HG02943 (cell line): ENCODE data around the gene CACNA1D.

Source experiments
- ATAC-seq: cut with Tn5 transposase; IDR thresholded peaks from one replicate; pipeline ENCODE4 v1.9.1; 2021; ENCODE audit warnings: mild to moderate bottlenecking, low read depth, moderate library complexity; ENCODE audit not compliant: unreplicated experiment

Gene CACNA1D

DNA sequence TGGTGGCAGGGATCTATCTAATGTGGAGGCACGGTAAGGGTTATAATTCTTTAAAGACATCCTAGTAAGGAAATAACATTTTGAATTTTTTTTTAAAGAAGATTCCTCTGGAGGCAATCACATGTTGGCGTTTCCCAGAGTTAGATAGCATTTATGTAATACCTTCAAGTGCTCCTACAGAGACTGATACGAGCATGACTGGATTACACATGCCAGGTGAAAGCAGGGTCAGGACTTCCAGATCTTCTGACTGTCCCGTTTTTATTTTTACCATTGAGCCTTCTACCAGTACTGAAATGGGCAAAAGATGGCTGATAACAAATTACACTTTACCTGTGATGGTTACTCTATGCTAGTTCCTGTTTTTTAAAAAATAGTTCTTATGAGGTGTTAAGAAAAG is 365.8 kb downstream of the CACNA1D start:
- ATAC-seq = no peak

DNA sequence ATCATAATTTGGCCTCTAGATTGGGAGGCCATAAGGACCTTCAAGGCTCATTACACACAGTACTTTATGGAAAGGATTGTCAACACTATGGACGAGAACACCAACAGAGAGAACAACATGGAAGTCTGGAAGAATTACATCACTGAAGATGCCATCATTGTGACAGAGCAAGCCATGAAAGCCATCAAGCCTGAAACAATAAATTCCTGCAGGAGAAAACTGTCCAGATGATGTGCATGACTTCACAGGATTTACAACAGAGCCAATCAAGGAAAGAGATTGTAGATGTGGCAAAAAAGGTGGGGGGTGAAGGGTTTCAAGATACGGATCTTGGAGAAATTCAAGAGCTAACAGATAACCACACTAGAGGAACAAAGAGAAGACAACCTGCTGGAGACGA is 367.8 kb downstream of the CACNA1D start:
- ATAC-seq = no peak

DNA sequence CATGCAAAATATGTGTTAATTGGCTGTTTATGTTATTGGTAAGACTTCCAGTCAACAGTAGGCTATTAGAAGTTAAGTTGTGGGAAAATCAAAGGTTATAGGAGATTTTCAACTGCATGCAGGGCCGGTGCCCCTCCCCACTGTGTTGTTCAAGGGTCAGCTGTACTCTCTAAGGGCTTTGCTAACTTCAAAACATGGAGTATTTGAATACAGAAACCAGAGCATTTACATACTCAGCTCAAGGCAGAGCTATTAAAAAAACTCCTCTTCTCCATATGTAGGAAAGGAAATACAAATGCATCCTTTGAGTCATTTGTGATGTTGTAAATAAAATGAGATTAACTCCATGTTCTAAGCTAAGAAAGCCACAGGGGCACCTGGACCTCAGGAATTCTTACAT is 368.7 kb downstream of the CACNA1D start:
- no peak for ATAC-seq
